ENCODE data around the gene PDLIM1. TPM values are rescaled to one million over a fixed set of nuclear protein-coding genes. Genes with fewer than 3 reads are reported as not detected.

PDLIM1 gene
- under 1 TPM; 0.44 to 0.78 TPM for total RNA-seq

- ChIA-PET CTCF (no interaction called here), POLR2A (interaction anchor here (0.6 kb wide), 1 partner anchor 14 kb away, joined by 7 read pairs; no protein-coding TSS in a partner anchor)
Observed at GRCh38 chr10:95290461-95291364, at the start of gene PDLIM1. Gene PDLIM1, minus strand, starts transcription at chr10:95291003. Its CDS starts 88 bp downstream, at chr10:95290915.

GRCh38 chr10:95339863-95340262 is 49.1 kb upstream of the PDLIM1 start:
- ChIA-PET CTCF (no interaction called here), POLR2A (no interaction called here)

DNA sequence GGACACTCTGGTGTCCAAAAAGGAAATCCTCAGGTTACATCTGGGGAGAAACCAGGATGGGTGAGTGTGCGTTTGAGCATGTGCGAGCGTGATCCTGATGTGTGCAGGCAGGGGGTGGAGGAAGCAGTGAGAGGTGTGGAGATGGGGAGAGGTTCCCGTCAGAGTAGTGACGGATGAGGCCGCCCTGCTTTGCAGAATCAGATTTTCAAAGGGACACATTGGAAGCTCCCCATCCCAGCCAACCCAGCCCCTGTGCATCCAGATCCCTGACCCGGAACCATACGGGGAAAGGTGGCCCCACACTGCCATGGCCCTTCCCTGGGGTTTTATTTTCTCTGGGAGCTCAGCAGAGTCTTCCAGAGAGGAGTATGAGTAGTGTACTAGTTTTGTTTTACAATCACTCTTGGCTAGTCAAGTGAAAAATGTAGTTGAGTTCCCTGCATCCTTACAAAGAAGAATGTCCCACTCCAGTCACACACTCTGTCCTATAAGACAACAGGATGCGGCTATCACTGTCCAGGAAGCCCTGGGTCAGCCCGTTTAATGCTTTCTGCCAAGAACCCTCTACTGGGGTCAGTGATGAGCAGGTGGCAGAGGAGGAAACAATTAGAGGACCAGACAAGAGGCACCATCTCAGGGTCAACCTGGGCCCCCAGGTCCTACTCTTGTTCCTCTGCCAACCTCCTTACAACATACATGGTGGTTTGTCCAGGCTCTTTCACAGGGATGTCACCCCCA is 46.8 kb upstream of the PDLIM1 start:
- CTCF ChIA-PET: no interaction called here
- POLR2A ChIA-PET: no interaction called here

- POLR2A ChIA-PET: no interaction called here
- CTCF ChIA-PET: no interaction called here
Observed at GRCh38 chr10:95336702-95337101, 45.9 kb upstream of the PDLIM1 start.

DNA sequence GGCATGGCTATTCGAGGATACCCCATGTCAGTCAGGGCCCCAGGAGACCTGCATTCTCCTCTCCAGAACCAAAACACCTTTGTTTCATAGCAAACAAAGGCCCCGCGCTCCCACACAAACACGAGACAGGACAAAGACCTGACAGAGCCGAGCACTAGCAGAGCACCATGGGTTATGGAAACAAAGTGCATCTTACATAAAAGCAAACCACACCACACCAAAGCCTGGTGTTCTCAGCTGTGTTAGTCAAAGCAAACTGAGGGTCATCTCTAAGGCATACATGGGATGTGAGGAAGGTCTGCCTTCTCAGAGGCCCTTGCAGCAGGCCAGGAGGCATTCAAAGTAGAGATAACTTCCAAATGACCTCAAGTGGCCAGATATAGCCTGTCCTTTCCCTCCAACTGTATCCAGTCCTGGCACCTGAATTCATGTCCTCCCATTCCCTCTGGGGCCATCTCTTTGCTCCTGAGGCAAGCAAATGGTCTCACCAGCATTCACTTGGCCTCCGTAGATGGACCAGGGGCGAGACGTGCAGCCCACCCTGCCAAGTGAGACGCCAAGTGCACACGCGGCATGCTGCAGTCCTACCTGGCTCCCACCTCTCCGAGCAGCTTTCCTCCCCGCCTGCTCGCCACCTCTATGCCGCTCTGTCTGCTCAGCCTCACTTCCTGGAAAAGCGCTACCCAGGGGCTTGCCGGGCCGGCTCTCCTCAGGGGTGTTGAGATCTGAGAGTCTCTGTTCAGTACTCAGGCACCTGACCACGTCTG is 45.3 kb upstream of the PDLIM1 start:
- ChIA-PET CTCF (no interaction called here), POLR2A (no interaction called here)

DNA sequence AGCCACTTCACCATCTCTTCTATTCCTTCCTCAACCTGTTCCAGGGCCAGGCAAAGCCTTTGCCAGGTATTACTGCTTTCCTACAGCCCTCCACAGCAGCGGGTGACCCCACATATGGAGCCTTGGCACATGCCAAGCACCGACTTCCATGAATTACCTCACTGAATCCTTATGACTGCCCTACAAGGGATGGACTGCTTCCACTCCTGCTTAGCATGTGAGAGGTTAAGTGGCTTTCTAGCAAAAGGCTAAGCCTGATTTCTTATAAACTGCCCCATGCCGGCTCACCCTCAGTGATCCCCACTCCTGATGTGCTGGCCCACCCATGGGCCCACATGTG is 44.0 kb upstream of the PDLIM1 start:
- CTCF ChIA-PET: no interaction called here
- POLR2A ChIA-PET: no interaction called here

DNA sequence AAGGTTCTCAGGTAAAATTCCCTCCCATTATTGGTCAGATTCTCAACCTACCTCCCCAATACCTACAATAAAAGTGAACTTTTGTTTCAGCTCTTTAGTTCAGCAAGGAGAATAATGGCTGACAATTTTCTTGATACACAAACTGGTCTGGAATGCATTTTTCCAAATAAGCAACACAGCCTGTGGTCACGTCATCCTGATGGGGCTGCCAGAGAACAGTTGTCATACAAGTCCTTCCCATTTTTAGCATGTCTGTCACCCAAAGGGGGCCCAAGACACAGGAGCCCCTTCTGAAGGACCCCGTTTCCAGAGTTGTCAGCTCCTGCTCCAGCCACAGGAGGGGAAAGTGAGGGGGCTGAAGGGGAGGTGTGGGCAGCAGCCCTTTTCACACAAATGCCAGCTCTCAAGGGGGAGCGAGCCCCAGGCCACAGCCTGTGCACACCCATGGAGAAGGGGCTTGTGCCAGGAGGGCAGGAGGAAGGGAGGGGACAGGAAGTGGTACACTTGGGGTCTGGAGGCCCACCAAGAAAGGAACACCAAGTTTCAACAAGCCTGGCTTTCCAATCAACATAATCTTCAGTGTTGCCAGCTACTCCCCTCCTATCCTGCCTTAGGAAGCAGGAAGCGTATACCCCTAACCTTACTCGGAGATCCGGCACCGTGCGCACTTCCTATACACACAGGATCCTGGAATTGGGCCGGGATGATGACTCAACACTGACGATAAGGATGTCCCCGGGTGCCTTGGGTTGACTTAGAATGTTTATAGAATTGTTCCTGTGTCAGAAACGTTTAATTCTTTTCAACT is 43.4 kb upstream of the PDLIM1 start:
- ChIA-PET CTCF (no interaction called here), POLR2A (no interaction called here)

- CTCF ChIA-PET: no interaction called here
- POLR2A ChIA-PET: no interaction called here
Observed at GRCh38 chr10:95332666-95333249, 42.0 kb upstream of the PDLIM1 start.

GRCh38 chr10:95331596-95332130 is 40.9 kb upstream of the PDLIM1 start:
- ChIA-PET POLR2A (no interaction called here), CTCF (no interaction called here)

DNA sequence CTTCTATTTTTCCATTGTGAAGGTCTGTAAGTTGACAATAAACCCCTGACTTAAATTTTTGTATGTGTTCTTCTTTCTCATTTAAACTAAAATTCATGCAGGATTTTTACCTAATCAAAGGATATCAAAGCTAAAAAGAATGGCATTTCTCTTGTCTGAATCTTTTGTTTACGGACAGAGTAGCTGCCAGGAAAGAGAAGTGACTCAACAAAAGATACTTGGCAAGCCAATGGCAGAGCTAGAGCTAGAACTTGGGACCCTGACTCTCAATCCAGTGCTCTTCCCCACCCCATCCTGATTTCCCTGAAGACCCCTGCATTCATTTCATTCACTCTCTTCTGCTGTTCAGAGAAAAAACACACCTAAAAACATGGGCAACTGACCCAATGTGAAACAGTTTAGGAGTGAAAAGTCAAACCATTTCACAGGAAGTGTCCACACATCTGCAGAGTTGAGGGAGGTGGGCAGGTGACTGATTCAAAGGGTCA is 40.2 kb upstream of the PDLIM1 start:
- CTCF ChIA-PET: no interaction called here
- POLR2A ChIA-PET: no interaction called here

DNA sequence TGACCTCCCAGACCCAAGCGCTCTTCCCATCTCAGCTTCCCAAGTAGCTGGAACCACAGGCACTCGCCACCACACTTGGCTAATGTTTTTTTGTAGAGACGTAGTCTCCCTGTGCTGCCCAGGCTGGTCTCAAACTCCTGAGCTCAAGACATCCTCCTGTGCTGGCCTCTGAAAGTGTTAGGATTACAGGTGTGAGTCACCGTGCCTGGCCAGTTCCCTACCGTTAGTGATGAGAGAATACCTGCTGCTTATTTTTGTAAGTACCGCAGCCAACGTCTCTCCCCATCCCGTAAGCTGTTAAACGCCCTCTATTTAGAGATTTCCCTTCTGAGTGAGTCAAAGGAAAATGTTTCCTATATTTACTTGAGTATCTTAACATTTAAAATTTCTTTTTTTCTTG is 38.5 kb upstream of the PDLIM1 start:
- CTCF ChIA-PET: interaction anchor here (1.2 to 1.5 kb wide), 2 partner anchors 34 to 83 kb away, joined by 3 to 4 read pairs; no protein-coding TSS in a partner anchor

GRCh38 chr10:95328013-95328412 is 37.2 kb upstream of the PDLIM1 start:
- ChIA-PET POLR2A (no interaction called here), CTCF (no interaction called here)

More for the DNA sequence above, 38.5 kb upstream of the PDLIM1 start:
- POLR2A ChIA-PET: no interaction called here

DNA sequence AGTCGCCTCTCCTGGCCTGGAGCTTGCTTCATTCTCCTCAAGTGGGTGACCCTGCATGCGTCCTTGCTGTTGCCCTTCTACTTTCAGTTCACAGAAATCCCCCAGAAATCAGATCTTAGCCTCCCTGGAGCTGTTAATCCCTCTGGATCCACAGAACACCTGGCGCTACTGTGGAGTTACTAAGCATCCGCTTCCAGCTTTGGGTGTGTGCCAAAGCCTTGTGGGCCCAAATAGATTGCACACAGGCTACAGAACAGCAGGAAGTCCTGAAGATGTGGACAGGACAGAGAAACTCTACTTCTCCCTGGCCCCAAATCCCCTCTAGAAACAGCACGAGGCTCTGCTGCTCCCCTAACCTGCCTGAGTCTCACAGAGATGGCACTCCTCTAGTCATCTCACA is 36.6 kb upstream of the PDLIM1 start:
- POLR2A ChIA-PET: no interaction called here
- CTCF ChIA-PET: no interaction called here

DNA sequence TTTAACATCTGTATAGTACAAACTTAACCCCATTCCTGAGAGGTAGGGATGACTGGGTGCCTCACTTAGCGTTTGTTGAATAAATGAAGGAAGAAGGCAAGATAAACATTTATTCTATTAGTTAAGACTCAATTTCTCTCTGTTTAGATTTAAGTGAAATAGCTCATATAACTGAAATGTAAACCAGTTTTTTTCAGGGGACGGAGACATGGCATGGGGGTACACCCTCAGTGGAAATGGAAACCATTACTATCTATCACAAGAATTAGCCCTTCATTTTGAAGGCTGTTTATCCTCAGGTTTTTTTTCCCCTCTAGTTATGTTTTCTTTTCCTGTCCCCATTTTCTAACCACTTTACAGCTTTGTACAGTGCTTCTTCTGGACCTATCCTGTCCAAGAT is 35.6 kb upstream of the PDLIM1 start:
- ChIA-PET POLR2A (no interaction called here), CTCF (interaction anchor here (1.0 kb wide), 1 partner anchor 10 kb away, joined by 4 read pairs; no protein-coding TSS in a partner anchor)

GRCh38 chr10:95325863-95326262 is 35.1 kb upstream of the PDLIM1 start:
- ChIA-PET POLR2A (no interaction called here), CTCF (interaction anchor here (1.0 kb wide), 1 partner anchor 10 kb away, joined by 4 read pairs; no protein-coding TSS in a partner anchor)

DNA sequence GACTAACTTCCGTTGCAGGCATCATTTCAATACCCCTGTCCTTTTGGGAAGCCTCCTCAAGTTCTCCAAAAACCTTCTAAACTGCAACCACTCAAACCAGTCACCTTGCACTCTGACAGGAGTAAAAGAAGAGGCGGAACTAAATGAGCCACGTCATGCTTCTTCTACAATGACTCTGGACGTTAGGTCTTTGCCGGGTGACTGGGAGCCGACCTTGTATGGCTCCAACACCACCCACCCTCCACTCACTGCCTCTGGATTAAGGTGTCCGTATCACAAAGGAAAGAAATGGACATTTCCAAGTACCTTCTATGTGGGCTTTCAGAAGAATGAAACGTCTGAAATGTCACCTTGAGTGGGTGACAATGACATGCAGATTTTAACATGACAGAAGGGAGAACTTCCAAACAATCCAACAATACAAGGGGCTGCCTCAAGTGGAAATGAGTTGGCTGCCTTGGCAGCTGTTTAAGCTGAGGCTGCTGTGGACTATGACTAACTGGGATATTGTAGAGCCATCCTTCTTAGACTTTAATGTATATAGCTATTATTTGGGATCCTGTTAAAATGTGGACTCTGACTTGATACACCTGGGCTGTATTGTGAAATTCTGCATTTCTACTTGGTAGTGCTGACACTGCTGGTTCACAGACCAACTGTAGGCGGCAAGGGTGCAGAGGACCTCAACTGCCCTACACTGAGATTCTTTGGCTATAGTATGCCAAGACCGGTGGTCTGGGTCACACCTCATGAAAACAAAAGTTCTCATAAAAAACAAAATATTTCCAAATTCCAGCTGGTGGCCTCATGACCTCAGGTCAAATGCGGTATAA is 33.8 kb upstream of the PDLIM1 start:
- CTCF ChIA-PET: no interaction called here

GRCh38 chr10:95321554-95322301 is 30.9 kb upstream of the PDLIM1 start:
- CTCF ChIA-PET: no interaction called here
- POLR2A ChIA-PET: no interaction called here

More for the DNA sequence above, 33.8 kb upstream of the PDLIM1 start:
- POLR2A ChIA-PET: no interaction called here
